Osteoblast (primary cell): ENCODE results near the gene RHOA. TPM values are rescaled to one million over a fixed set of nuclear protein-coding genes. Genes with fewer than 3 reads are reported as not detected.

ENCODE experiments used
- DNase-seq: peaks from one replicate; pipeline ENCODE4 v3.0.0; 2011; ENCODE audit warnings: low spot score, mixed read lengths; ENCODE audit not compliant: insufficient read length; ENCODE audit errors: missing footprints
- H2AFZ ChIP-seq: 2 replicates; pipeline ENCODE4 v1.6.0; 2011; ENCODE audit warnings: mild to moderate bottlenecking, low read length
- H3K27ac ChIP-seq: 2 replicates; pipeline ENCODE4 v1.5.1; 2011; ENCODE audit warnings: mild to moderate bottlenecking, low read depth, low read length, moderate library complexity
- H3K27me3 ChIP-seq: 2 replicates; pipeline ENCODE4 v1.6.0; 2012; ENCODE audit warnings: mild to moderate bottlenecking, control low read depth, inconsistent platforms, low read length, moderate library complexity; ENCODE audit not compliant: insufficient read depth
- H3K36me3 ChIP-seq: 2 replicates; pipeline ENCODE4 v1.5.1; 2011; ENCODE audit warnings: mild to moderate bottlenecking, low read length, control low read depth, moderate library complexity; ENCODE audit not compliant: insufficient read depth
- H3K4me1 ChIP-seq: 2 replicates; pipeline ENCODE4 v1.5.1; 2011; ENCODE audit warnings: mild to moderate bottlenecking, low read length, control low read depth, moderate library complexity; ENCODE audit not compliant: insufficient read depth
- H3K4me2 ChIP-seq: 2 replicates; pipeline ENCODE4 v1.6.0; 2011; ENCODE audit warnings: mild to moderate bottlenecking, low read length; ENCODE audit not compliant: insufficient read depth
- H3K4me3 ChIP-seq: fragments of 200-600 bp; sonication (generic); 3 replicates; pipeline ENCODE4 v1.5.1; 2012; ENCODE audit warnings: mild to moderate bottlenecking, low read length, inconsistent platforms; ENCODE audit not compliant: insufficient read depth
- H3K79me2 ChIP-seq: 2 replicates; pipeline ENCODE4 v1.6.0; 2012; ENCODE audit warnings: mild to moderate bottlenecking, low read length, control low read depth, inconsistent platforms; ENCODE audit not compliant: insufficient read depth
- H3K9me3 ChIP-seq: 2 replicates; pipeline ENCODE4 v1.5.1; 2011; ENCODE audit warnings: low read depth, low read length, control low read depth
- H4K20me1 ChIP-seq: 2 replicates; pipeline ENCODE4 v1.6.0; 2012; ENCODE audit warnings: mild to moderate bottlenecking, low read length, control low read depth; ENCODE audit not compliant: insufficient read depth
- total RNA-seq: library from RNA; depleted of rRNA; stranded (reverse); fragments of >200 nt; gene quantifications from 2 replicates; pipeline ENCODE4 v1.2.3, GENCODE V29; 2012
- TF ChIP-seq, protein P1 (sequence below): IDR thresholded peaks from 2 replicates; pipeline ENCODE4 v1.5.1; 2011; ENCODE audit warnings: mild to moderate bottlenecking, low read depth, low read length, moderate library complexity; ENCODE audit errors: extremely low read depth

RHOA gene
- total RNA-seq, 1 donor = 899 TPM

DNA sequence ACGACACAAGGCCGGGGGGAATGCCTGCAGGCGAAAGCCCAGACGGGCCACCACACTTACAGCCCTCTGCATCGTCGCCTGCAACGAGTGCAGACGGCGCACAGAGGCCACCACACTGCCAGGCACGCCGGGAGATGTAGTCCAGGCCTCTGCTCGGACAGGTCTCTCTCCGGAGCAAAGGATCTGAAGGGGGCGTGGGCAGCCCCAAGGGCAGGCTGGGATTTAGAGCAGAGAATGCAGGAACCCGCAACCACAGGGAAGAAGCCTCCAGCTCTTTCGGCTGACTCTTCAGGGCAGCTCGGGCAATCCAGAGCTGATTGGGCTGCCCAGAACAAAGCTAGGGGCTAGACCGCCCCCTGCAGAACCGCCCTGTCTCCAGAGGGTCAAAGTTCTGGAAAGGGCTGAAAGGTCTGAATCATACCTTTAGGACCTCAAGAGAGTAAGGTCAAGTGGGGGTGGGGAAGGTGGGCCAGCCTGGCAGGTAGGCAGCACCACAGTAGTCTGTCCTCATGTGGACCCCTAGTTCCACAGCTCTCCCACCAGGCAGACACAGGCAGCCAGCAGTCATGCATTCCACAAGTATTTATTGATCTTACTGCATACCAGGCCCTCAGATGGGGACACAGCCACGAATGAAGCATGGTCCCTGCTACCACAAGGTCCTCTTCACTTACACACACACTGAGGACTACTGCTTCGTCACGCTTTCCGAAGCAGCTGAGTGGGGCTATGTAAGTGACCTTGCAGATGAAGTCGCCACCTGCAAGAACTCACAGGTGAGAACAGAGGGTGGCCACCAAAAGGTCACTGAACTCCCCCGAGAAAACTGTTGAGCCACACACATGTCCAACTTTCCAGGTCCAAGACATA lies 10.8 kb upstream of the RHOA start, which contains the start of gene AMT:
Gene AMT, minus strand, starts transcription at position 95 of the 870 bp plus-strand sequence. Its CDS starts 23 bp downstream, at position 72.
- TF ChIP-seq, protein P1, sequence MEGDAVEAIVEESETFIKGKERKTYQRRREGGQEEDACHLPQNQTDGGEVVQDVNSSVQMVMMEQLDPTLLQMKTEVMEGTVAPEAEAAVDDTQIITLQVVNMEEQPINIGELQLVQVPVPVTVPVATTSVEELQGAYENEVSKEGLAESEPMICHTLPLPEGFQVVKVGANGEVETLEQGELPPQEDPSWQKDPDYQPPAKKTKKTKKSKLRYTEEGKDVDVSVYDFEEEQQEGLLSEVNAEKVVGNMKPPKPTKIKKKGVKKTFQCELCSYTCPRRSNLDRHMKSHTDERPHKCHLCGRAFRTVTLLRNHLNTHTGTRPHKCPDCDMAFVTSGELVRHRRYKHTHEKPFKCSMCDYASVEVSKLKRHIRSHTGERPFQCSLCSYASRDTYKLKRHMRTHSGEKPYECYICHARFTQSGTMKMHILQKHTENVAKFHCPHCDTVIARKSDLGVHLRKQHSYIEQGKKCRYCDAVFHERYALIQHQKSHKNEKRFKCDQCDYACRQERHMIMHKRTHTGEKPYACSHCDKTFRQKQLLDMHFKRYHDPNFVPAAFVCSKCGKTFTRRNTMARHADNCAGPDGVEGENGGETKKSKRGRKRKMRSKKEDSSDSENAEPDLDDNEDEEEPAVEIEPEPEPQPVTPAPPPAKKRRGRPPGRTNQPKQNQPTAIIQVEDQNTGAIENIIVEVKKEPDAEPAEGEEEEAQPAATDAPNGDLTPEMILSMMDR = no peak
- Histone ChIP-seq H3K36me3 (peaks cover 4% of the 10 kb centered on the region), H4K20me1 (no peaks in the 10 kb centered on the region), H3K4me1 (peaks cover 21% of the 10 kb centered on the region), H3K27ac (no peak within 1 kb of the TSS), H3K79me2 (no peaks in the 10 kb centered on the region), H3K27me3 (no peaks in the 10 kb centered on the region), H2AFZ (no peak within 1 kb of the TSS), H3K4me2 (no peak within 1 kb of the TSS), H3K4me3 (no peak within 1 kb of the TSS), H3K9me3 (no peaks in the 10 kb centered on the region)
- DNase-seq = no peak

DNA sequence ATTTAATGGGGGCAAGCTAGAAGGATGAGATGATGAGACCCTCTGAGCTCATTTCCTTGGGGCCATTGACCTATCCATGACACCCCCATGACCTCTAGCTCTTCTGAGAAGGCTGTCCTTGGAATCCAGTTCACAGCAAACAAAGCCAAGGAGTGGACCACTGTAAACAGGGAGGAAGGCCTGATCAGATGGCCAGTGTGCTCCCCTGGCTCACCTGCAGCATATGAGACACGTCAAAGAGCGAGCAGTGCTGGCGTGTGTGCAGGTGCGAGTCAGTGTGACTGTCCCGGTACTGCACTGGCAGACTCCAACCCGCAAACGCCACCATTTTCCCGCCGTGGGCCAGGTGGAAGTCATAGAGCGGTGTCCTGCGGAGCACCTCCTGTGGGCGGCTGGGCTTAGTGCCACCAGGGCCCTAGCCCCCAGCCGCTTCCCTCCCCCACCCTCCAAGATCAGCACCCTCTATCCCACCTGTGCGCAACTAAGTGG lies 10.2 kb upstream of the RHOA start:
- TF ChIP-seq, protein P1 = no peak
- H3K79me2 ChIP-seq = no peaks in the 10 kb centered on the region
- no peak for DNase-seq
- no peak overlapping the region for H3K27ac ChIP-seq
- H3K4me3 ChIP-seq = no peak overlapping the region
- peaks cover 11% of the 10 kb centered on the region for H3K36me3 ChIP-seq
- H3K27me3 ChIP-seq = no peaks in the 10 kb centered on the region
- H3K9me3 ChIP-seq = no peaks in the 10 kb centered on the region
- peaks cover 21% of the 10 kb centered on the region for H3K4me1 ChIP-seq
- no peak overlapping the region for H2AFZ ChIP-seq
- H4K20me1 ChIP-seq = no peaks in the 10 kb centered on the region
- H3K4me2 ChIP-seq = no peak overlapping the region

DNA sequence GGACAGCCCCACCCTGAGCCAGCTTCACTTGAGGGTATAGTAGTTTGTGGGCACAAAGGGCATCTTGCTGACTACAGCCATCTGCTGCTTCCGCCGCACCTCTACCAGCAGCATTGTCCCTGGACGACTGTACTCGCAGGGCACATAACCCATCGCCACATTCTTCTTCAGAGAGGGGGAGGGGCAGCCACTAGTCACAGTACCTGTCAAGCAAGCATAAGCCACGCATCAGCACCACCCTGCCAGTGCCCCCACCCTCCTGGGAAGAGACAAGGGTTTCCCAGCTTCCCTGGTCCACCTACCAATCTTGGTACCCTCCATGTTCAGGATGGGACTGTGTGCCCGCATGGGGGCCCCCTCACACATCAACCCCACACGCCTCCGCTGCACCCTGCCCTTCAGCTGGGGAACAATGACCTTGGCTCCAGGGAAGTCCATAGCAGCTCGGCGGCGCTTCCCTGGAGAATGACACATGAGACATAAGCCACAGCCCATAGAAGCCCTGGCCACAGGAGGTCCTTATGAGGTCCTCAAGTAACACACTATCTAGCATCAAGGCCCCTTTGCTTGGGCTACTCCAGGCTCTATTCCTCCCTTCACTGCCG lies 5.8 kb upstream of the RHOA start:
- TF ChIP-seq, protein P1 = no peak
- Histone ChIP-seq H3K4me3 (no peak overlapping the region), H3K27ac (no peak overlapping the region), H3K79me2 (peaks cover 26% of the 10 kb centered on the region), H3K27me3 (no peaks in the 10 kb centered on the region), H2AFZ (no peak overlapping the region), H3K4me1 (peaks cover 29% of the 10 kb centered on the region), H3K36me3 (peaks cover 33% of the 10 kb centered on the region), H3K9me3 (no peaks in the 10 kb centered on the region), H4K20me1 (peaks cover 2% of the 10 kb centered on the region), H3K4me2 (no peak overlapping the region)
- no peak for DNase-seq

DNA sequence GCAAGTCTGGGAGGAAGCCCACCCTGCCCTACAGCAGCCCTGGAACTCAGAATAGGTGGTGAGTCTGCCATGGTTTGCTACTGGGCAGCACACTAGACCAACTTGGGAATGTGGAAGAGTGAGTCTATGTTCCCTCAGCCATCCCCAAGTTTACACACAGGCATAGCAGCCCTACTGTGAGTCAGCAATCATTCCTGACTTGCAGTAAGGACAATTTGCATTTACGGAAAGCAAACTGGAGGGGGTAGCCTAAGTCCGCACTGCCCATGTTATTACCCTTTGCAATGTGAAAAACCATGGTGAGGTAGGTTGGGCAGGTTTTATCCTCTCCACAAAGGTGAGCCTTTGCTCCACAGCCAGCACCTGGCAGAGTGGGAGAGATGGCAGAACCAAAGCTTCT lies 5.1 kb upstream of the RHOA start:
- Histone ChIP-seq H3K9me3 (no peaks in the 10 kb centered on the region), H4K20me1 (peaks cover 2% of the 10 kb centered on the region), H3K27me3 (no peaks in the 10 kb centered on the region), H2AFZ (no peak overlapping the region), H3K27ac (no peak overlapping the region), H3K4me1 (peaks cover 28% of the 10 kb centered on the region), H3K79me2 (peaks cover 31% of the 10 kb centered on the region), H3K36me3 (peaks cover 33% of the 10 kb centered on the region), H3K4me2 (no peak overlapping the region), H3K4me3 (no peak overlapping the region)
- TF ChIP-seq, protein P1 = no peak
- no peak for DNase-seq
